Activated CD4-positive, CD25-positive, alpha-beta regulatory T cell (primary cell): ENCODE measurements around the gene OSTM1.
"Not testable (repeated sequence)": the region's sequence is repeated elsewhere in the genome, so short reads cannot be mapped to it uniquely, and the experiment has no call there.

Source experiments
- DNase-seq, 4 experiments: peaks; one replicate each; lab custom pipeline; 2025; lab: John Stamatoyannopoulos, UW

OSTM1 gene

GRCh38 chr6:108020472-108021116 lies 53.9 kb downstream of the OSTM1 start:
- no peak for DNase-seq

GRCh38 chr6:108016283-108016682 lies 58.3 kb downstream of the OSTM1 start:
- not testable (repeated sequence) for DNase-seq

- no peak for DNase-seq
Measured at GRCh38 chr6:108013787-108014439, 60.6 kb downstream of the OSTM1 start.

- DNase-seq, result no peak
Measured at GRCh38 chr6:108009894-108010293, 64.6 kb downstream of the OSTM1 start.

- not testable (repeated sequence) for DNase-seq
Measured at GRCh38 chr6:108009258-108009657, 65.3 kb downstream of the OSTM1 start.

GRCh38 chr6:108008363-108008762 lies 66.2 kb downstream of the OSTM1 start:
- no peak for DNase-seq

- DNase-seq, result no peak
Measured at GRCh38 chr6:108005961-108006360, 68.6 kb downstream of the OSTM1 start.

- DNase-seq, result no peak
Measured at GRCh38 chr6:108004861-108005260, 69.7 kb downstream of the OSTM1 start.

GRCh38 chr6:108002365-108003221 lies 71.9 kb downstream of the OSTM1 start:
- DNase-seq, result no peak

GRCh38 chr6:108001696-108002231 lies 72.8 kb downstream of the OSTM1 start:
- DNase-seq, result no peak

GRCh38 chr6:108000259-108000658 lies 74.3 kb downstream of the OSTM1 start:
- DNase-seq, result not testable (repeated sequence)

GRCh38 chr6:107999341-107999740 lies 75.2 kb downstream of the OSTM1 start:
- no peak for DNase-seq

- no peak for DNase-seq
Measured at GRCh38 chr6:107991772-107992550, 82.6 kb downstream of the OSTM1 start.
